Gastroesophageal sphincter (tissue), 4 donors: ENCODE results near the gene SUPT4H1. TPM values are rescaled to one million over a fixed set of nuclear protein-coding genes. Genes with fewer than 3 reads are reported as not detected.

Experiments
- ATAC-seq: fragments of 150-250 bp; one replicate; pipeline ENCODE4 v1.9.1; 2016; ENCODE audit warnings: mild to moderate bottlenecking, moderate library complexity
- H3K27ac ChIP-seq, 4 donors: fragments of 200-600 bp; sonication (generic) in 3 of 4; 1 replicate in 3 of 4; 2 replicates in 1 of 4; pipeline ENCODE4 v1.5.1; 2016 to 2019
- H3K27me3 ChIP-seq: fragments of 200-600 bp; sonication (generic); one replicate; pipeline ENCODE4 v1.5.1; 2019
- H3K36me3 ChIP-seq, 2 donors: fragments of 200-600 bp; sonication (generic); one replicate each; pipeline ENCODE4 v1.5.1; 2019; ENCODE audit warnings: control low read depth in 1 of 2
- H3K4me1 ChIP-seq, 3 donors: fragments of 200-600 bp; sonication (generic); 1 replicate in 2 of 3; 2 replicates in 1 of 3; pipeline ENCODE4 v1.5.1; 2016 to 2019; ENCODE audit warnings: control low read depth in 2 of 3
- H3K4me3 ChIP-seq, 2 donors: fragments of 200-600 bp; sonication (generic); one replicate each; pipeline ENCODE4 v1.5.1; 2019; ENCODE audit warnings: mild to moderate bottlenecking in 1 of 2, moderate library complexity in 1 of 2
- H3K9me3 ChIP-seq, 3 donors: fragments of 200-600 bp; sonication (generic); one replicate each; pipeline ENCODE4 v1.5.1; 2017 to 2019; ENCODE audit warnings: control low read depth in 2 of 3
- EP300 ChIP-seq: sonication (generic); formaldehyde crosslinking; IDR thresholded peaks from one replicate; pipeline ENCODE4 v1.6.1; 2017; ENCODE audit warnings: antibody characterized with exemption, mild to moderate bottlenecking
- POLR2A ChIP-seq, 2 donors: fragments of 450-650 bp; IDR thresholded peaks; one replicate each; pipeline ENCODE4 v1.6.1; 2017; ENCODE audit warnings: antibody characterized with exemption in 2 of 2, mild to moderate bottlenecking in 2 of 2, moderate library complexity in 1 of 2
- POLR2AphosphoS5 ChIP-seq: sonication (generic); formaldehyde crosslinking; IDR thresholded peaks from one replicate; pipeline ENCODE4 v1.6.1; 2017; ENCODE audit warnings: antibody characterized with exemption
- WGBS, 2 donors: methylation state at CpG; one replicate each; pipeline ENCODE4 v1.1.5; 2018; ENCODE audit warnings: low coverage in 1 of 2; 5-methylcytosine and 5-hydroxymethylcytosine counted together
- total RNA-seq, 4 donors: library from RNA; depleted of rRNA; stranded (reverse); fragments of >200 nt; gene quantifications; one replicate each; pipeline ENCODE4 v1.1.0, GENCODE V29; 2016
- TF ChIP-seq, protein P1 (sequence below), 4 experiments: fragments of 200-600 bp in 2 of 4; fragments of 450-650 bp in 2 of 4; sonication (generic) in 1 of 4; IDR thresholded peaks; one replicate each; pipeline ENCODE4 v1.5.1; 2017 to 2019; ENCODE audit warnings: antibody characterized with exemption in 4 of 4, mild to moderate bottlenecking in 2 of 4, moderate library complexity in 2 of 4

The SUPT4H1 gene
- total RNA-seq, 4 donors from 2014 or later, result 40.1 to 55.4 (median 45.1) TPM

GRCh38 chr17:58316260-58316960 lies 35.6 kb downstream of the SUPT4H1 start:
- WGBS, 2 donors, result 69 to 87% methylated on average over 2 to 3 of the region's 8 CpGs
- no peak for TF ChIP-seq POLR2AphosphoS5
- TF ChIP-seq EP300, result no peak
- TF ChIP-seq, protein P1, sequence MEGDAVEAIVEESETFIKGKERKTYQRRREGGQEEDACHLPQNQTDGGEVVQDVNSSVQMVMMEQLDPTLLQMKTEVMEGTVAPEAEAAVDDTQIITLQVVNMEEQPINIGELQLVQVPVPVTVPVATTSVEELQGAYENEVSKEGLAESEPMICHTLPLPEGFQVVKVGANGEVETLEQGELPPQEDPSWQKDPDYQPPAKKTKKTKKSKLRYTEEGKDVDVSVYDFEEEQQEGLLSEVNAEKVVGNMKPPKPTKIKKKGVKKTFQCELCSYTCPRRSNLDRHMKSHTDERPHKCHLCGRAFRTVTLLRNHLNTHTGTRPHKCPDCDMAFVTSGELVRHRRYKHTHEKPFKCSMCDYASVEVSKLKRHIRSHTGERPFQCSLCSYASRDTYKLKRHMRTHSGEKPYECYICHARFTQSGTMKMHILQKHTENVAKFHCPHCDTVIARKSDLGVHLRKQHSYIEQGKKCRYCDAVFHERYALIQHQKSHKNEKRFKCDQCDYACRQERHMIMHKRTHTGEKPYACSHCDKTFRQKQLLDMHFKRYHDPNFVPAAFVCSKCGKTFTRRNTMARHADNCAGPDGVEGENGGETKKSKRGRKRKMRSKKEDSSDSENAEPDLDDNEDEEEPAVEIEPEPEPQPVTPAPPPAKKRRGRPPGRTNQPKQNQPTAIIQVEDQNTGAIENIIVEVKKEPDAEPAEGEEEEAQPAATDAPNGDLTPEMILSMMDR (IDR thresholded peaks at IDR 0.05), result no peak
- no peak for TF ChIP-seq POLR2A (IDR thresholded peaks at IDR 0.05)

DNA sequence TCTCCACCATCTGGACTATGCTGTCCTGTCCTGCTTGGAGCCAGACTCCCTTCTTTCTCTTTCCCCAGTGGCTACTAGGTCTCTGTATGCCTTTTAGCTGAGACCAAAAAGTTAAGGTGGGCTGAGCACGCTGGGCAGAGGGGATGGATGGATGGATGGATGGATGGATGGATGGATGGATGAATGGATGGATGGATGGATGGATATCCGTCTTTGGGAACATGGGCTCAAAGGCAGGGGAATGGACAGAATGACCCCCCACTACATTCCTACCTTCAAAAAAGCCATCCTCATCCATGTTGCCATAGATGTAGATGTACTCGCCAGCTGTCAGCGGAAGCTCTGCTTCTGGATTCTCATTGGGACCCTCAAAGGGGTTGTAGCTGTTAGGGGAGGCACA lies 36.3 kb downstream of the SUPT4H1 start:
- Histone ChIP-seq H3K4me1 (no peaks in the 10 kb centered on the region), H3K27ac (no peak overlapping the region), H3K27me3 (no peaks in the 10 kb centered on the region), H3K4me3 (no peak overlapping the region), H3K9me3 (no peaks in the 10 kb centered on the region), H3K36me3 (peaks cover 0 to 49% of the 10 kb centered on the region in 2 donors)
- 79% methylated on average over 3 of the region's 4 CpGs; no CpG with 5 or more reads in 1 of the 2 donors for WGBS, 2 donors
- TF ChIP-seq POLR2AphosphoS5 (no peak), EP300 (no peak), POLR2A (IDR thresholded peaks at IDR 0.05) (no peak)
- TF ChIP-seq, protein P1 (IDR thresholded peaks at IDR 0.05), result no peak
- ATAC-seq, result no peak

More at GRCh38 chr17:58316260-58316960, 35.6 kb downstream of the SUPT4H1 start:
- Histone ChIP-seq H3K4me1 (no peaks in the 10 kb centered on the region), H3K4me3 (no peak overlapping the region), H3K9me3 (no peaks in the 10 kb centered on the region), H3K27me3 (no peaks in the 10 kb centered on the region), H3K36me3 (peaks cover 0 to 47% of the 10 kb centered on the region in 2 donors), H3K27ac (no peak overlapping the region)
- ATAC-seq, result no peak

DNA sequence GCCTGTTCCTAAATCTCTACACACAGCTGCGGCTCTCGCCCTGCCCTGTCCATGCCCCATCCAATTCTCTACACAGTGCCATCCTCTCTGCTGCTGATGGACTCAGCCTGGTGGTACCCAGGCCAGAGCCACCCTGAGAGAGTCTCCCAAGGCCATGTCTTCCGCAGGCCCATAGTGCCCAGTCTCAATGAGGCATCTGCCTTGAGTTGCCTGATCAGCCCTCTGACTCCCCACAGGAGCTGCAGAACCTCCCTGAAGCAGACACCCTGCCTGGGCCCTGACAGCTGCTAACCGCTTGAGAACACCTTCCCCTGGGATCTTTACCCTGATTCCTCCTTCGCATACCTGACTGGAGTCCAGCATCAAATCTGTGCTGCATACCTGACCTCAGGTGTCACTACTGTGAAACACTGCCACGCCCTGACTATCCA lies 36.7 kb downstream of the SUPT4H1 start:
- Histone ChIP-seq H3K27ac (no peak overlapping the region), H3K36me3 (peaks cover 0 to 50% of the 10 kb centered on the region in 2 donors), H3K4me1 (no peaks in the 10 kb centered on the region), H3K4me3 (no peak overlapping the region), H3K9me3 (no peaks in the 10 kb centered on the region), H3K27me3 (no peaks in the 10 kb centered on the region)
- 89 to 100% methylated on average over 2 to 4 of the region's 6 CpGs for WGBS, 2 donors
- TF ChIP-seq POLR2A (IDR thresholded peaks at IDR 0.05) (no peak), EP300 (no peak), POLR2AphosphoS5 (no peak)
- TF ChIP-seq, protein P1 (IDR thresholded peaks at IDR 0.05), result no peak
- no peak for ATAC-seq

DNA sequence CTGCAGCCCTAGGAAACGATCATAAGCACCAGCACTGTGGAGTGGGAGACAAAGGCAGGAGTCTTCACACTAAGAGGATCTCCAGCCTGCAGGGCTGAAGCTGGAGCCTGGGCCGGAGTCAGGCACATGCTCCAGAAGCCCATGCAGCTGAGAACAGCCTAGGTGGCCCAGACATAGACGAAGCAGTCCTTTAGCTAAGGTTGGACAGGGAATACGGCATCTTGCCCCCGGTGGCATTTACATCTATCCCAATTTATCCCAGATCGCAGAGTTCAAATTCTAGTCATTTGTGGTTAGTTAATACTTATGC lies 37.3 kb downstream of the SUPT4H1 start:
- Histone ChIP-seq H3K27me3 (no peaks in the 10 kb centered on the region), H3K27ac (no peak overlapping the region), H3K36me3 (peaks cover 0 to 51% of the 10 kb centered on the region in 2 donors), H3K9me3 (no peaks in the 10 kb centered on the region), H3K4me3 (no peak overlapping the region), H3K4me1 (no peaks in the 10 kb centered on the region)
- WGBS, 2 donors, result 71 to 89% methylated on average over 3 to 6 of the region's 6 CpGs
- TF ChIP-seq POLR2A (IDR thresholded peaks at IDR 0.05), result no peak
- TF ChIP-seq EP300, result no peak
- TF ChIP-seq, protein P1 (IDR thresholded peaks at IDR 0.05), result no peak
- no peak for TF ChIP-seq POLR2AphosphoS5
- no peak for ATAC-seq
